Measurements from ENCODE around the gene PPP4R4. TPM values are rescaled to one million over a fixed set of nuclear protein-coding genes. Genes with fewer than 3 reads are reported as not detected.
A peak's percentile ranks its signal among the peaks of the same experiment; 100 is the strongest.

The PPP4R4 gene, protein sequence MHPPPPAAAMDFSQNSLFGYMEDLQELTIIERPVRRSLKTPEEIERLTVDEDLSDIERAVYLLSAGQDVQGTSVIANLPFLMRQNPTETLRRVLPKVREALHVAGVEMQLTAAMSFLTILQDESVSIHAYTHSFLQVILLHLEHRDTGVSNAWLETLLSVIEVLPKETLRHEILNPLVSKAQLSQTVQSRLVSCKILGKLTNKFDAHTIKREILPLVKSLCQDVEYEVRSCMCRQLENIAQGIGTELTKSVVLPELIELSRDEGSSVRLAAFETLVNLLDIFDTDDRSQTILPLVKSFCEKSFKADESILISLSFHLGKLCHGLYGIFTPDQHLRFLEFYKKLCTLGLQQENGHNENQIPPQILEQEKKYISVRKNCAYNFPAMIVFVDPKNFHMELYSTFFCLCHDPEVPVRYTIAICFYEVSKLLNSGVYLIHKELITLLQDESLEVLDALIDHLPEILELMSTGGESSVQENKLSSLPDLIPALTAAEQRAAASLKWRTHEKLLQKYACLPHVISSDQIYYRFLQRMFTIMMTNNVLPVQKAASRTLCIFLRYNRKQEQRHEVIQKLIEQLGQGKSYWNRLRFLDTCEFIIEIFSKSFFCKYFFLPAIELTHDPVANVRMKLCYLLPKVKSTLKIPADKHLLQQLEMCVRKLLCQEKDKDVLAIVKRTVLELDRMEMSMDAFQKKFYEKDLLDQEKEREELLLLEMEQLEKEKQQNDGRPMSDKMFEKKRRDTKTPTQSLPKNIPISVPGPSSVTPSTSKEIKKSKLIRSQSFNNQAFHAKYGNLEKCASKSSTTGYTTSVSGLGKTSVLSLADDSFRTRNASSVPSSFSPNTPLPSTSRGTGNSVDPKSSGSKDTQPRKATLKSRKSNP
- polyA plus RNA-seq (2014; cell fraction: cytosol; rRNA removed): 2.7 and 10.5 TPM in 2 replicates
- 5.9 and 8.7 TPM in 2 replicates for polyA plus RNA-seq (2014; cell fraction: nucleus; rRNA removed)

DNA sequence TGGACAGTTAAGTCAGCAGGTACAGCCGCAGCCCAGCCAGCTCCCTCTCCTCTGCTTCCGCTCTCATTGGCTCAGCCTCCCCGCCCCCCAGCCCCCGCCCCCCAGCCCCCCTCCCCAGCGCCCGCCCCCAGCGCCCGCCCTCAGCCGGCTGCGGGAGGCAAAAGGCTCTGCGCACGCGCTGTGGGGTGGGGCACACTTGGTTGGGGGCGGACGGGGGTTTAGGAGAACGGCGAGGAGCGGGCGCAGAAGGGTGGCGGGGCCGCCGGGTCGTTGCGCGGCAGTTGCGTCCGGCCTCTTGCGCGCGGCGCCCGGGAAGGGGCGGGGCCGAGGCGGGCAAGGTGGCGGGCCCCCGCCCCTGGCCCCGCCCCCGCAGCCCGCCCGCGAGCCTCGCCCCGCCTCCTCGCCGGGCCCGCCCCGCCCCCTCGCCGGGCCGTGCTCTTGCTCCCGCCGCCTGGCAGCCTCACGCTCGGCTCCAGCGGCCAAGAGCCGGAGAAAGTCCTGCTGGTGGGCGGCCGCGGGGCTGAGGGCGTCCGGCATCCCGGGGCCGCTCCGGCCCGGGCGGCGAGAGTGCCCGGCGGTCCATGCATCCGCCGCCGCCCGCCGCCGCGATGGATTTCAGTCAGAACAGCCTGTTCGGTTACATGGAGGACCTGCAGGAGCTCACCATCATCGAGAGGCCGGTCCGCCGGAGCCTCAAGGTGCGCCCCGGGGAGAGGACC lies at the start of gene PPP4R4:
PPP4R4 (plus strand) TSS at position 438 of the 719 bp plus-strand sequence; CDS start at position 582, 144 bp downstream.
- peak; percentile 77 for DNase-seq (ENCODE audit: low spot score)

DNA sequence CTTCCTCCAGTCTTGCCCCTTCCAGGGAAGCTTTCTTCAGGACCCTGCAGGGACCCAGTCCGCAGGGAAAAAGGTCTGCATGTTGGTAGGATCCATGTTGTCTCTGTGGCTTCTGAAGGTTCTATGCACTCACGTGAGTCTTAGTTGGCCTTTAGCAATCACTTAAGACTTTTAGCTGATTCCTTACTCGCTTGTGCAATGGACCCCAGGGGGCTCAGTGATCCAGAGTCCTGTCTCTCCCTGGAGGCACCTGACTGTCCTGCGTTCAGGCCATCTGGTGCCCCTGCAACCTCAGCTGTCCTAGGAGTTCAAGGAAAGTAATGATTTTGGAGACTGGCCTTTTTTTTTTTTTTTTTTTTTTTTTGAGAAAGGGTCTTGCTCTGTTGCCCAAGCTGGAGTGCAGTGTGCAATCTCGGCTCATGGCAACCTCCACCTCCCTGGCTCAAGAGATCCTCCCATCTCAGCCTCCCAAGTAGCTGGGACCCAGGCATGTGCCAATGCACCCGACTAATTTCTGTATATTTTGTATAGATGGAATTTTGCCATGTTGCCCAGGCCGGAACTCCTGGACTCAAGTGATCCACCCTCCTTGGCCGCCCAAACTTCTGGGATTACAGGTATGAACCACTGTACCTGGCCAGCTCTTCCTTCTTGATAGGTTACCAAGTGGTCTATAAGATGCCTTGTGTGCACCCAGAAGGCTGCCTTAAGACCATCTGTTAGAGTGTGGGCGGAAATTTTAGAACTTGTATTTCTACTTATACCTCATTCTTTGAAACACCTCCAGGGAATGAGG lies 49.3 kb upstream of the PPP4R4 start:
- no peak for DNase-seq (ENCODE audit: low spot score)

GRCh38 chr14:94125659-94126418 lies 48.3 kb upstream of the PPP4R4 start:
- DNase-seq (ENCODE audit: low spot score): no peak

DNA sequence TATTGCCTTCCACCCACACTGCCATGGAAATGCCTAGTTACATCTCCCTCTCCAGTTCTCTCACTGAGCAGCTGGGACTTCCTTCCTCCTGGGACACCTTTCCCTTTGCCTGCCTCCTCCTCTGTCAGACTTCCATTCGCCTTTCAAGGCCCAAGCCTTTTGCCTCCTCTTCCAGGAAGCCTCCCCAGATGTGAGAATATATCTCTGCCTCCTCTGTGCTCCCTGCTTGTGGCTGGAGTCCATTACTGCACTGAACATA lies 47.8 kb upstream of the PPP4R4 start:
- no peak for DNase-seq (ENCODE audit: low spot score)

DNA sequence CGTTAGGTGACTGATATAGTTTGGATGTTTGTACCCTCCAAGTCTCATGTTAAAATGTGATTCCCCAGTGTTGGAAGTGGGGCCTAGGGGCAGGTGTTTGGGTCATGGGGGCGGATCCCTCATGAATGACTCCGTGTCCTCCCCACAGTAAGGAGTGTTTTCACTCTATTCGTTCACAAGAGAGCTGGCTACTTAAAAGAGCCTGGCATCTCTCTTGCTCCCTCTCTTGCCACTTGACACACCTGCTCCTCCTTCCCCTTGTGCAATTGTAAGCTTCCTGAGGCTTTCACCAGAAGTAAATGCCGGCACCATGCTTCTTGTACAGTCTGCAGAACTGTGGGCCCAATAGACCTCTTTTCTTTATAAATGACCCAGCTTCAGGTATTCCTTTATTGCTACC lies 47.3 kb upstream of the PPP4R4 start:
- no peak for DNase-seq (ENCODE audit: low spot score)

DNA sequence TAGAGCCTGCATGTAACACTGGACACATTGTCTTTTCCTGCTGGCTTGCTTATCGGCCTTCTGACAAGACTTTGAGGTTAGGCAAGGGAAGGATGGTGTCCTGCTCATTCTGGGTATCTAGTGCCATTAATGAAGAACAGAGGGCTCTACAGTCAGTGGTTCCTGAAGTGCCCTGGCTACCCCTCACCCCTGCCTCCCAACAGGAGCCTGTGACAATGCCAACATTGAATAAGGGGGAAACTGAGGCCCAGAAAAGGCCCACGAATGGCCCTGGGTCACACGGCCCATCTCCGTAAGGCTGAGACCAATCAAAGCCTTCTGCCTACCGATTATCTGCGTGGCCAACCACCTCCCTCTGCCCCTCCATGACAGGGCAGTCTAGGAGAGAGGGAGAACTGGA lies 46.8 kb upstream of the PPP4R4 start:
- no peak for DNase-seq (ENCODE audit: low spot score)

GRCh38 chr14:94128216-94128839 lies 45.8 kb upstream of the PPP4R4 start:
- DNase-seq (ENCODE audit: low spot score): no peak

- DNase-seq (ENCODE audit: low spot score): peak; percentile 69
Observed at GRCh38 chr14:94129111-94129757, 44.9 kb upstream of the PPP4R4 start, which contains the start of gene IFI27L2. TSS of gene IFI27L2 (minus strand) at chr14:94129604. CDS start at chr14:94129564, 40 bp downstream.

DNA sequence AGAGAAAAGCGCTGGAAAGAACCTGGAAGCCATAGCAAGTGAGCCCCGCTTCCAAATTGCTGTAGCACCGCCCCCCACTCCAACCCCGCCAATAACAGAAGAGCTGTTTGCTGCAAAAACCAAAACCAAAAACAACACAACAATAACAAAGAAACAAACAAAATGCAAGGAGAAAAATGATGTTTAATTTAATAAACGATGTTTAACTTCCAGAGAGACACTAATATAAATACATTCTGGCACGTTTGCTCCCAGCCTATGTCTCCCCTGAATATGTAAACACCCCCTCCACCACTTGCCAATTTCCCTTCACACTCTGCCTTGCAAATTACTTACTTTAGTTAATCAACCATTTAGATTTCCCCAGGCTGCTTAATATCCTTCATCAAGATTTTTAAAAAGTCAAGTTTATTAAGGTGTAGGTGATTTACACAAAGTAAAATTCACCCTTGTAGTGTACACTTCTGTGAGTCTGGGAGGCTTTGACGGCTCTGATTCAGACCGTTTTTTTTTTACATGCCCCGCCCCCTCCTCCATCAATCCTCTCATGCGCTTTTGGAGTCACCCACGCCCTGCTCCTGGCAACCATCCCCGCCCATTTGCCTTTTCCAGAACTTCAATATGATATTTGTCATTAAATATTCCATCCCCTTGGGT lies 44.2 kb upstream of the PPP4R4 start:
- no peak for DNase-seq (ENCODE audit: low spot score)

DNA sequence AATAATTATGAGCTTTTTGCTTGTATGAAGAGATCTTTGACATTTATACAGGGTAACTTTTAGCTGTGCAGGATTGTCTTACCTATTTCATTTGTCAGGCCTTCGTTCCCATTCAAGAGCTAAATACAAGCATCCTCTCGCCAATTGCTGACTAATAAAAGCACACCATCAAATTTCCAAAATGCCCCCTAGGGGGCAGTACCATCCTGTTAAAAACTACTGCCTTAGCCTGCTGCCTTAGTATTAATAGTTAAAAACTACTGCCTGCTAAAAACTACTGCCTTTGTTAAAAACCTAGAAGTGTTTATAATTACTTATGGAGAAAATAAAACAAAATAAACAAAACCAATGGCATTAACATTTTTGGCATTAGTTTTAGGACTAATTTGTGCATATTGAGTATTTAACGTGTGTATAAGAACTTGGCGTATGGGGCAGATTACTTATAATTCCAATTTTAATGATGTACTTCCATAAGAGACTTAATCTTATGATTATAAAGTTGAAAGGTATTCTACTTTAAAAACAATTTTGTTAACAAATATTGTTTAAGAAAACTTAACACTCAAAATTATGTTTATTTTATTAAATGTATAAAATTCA lies 41.7 kb upstream of the PPP4R4 start:
- peak; percentile 50 for DNase-seq (ENCODE audit: low spot score)

- DNase-seq (ENCODE audit: low spot score): no peak
Observed at GRCh38 chr14:94135476-94135875, 38.6 kb upstream of the PPP4R4 start.

DNA sequence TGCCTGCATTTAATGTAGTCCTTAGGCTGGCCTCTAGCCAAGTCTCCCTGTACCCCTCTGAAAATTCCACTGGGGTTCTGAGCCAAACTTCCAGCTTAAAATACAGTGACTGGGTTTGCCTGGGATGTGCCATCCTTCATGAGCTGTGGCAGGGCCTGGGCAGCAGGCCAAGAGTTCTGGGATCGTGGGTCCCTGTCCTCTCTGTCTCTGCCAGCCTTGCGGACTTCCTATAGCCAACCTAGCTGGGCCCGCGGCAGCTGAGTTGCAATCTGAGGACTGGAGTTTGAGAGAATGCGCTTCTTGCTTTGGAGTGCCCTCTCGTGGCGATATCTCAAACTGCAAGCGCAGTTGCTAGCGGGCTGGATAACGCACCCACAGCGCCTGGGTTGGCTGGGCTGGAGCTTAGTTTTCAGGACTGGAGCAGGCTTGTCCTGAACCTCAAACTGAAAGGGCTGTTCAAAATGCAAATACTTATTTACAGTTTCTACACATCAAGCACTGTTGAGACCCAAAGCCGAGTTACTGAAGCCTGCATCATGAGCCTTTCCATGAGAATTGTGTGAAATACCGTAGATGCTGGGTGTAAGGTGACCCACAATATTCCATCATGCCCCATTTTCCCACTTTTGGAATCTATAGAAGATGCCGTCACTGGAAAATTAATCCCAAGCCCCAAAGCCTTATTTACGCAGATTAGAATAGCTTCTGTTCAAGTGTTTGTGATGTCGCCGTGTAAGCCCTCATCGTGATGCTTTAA lies 37.4 kb upstream of the PPP4R4 start:
- peak; percentile 68 for DNase-seq (ENCODE audit: low spot score)

DNA sequence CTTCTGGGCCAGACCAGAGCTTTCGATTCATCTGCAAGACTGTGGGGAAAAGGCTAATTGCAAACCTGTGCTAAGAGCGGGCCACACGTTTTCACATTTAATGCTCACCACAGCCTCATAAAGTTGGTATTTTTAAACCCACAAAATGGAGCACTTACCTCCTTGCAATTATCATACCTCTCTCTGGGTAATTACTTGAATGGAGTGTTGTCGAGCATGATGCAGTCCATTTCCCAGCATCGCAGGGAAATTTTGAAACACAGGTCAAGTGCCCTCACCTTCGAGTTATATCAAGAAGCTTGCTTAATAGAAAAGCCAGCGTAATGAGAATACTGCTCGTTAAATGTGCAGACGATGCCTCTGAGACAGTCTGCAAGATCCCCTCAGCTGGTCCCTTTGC lies 35.9 kb upstream of the PPP4R4 start:
- no peak for DNase-seq (ENCODE audit: low spot score)

DNA sequence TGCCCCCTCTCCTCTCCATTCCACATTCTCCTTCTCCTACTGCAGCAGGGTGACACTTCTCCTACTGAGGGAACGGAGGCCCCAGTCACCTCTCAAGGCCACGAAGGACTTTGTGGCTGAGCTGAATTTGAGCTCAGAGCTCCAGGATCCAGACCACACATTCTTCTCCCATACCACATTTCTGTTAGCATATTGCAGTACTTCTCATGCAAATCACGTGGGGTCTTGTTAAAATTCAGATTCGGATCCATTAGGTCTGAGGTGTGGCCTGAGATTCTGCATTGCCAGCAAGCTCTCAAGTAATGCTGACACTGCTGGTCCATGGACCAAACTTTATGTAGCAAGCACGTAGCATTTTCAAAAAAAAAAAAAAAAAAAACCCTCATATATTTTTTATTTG lies 35.1 kb upstream of the PPP4R4 start:
- no peak for DNase-seq (ENCODE audit: low spot score)

DNA sequence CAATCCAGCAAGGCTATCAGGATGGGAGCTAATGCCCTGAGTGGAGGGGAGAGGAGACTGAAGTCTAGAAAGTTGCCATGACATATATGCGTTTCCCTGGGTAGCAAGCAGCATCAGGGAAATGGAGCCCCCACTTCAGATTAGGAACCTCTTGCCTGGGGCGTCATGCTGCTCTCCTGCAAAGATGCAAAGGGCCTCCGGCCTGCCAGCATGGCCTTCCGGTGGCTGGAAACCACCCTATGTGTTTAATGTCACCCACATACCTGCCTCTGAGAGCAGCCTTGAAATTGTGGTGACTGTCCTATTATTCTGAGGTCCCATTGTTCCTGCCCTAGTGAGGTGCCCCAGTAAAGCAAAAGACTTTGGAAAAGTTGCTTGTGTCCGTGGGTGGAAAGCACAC lies 34.7 kb upstream of the PPP4R4 start:
- no peak for DNase-seq (ENCODE audit: low spot score)

GRCh38 chr14:94142247-94142646 lies 31.9 kb upstream of the PPP4R4 start:
- DNase-seq (ENCODE audit: low spot score): no peak

GRCh38 chr14:94142836-94143235 lies 31.3 kb upstream of the PPP4R4 start:
- DNase-seq (ENCODE audit: low spot score): no peak

GRCh38 chr14:94143239-94143638 lies 30.9 kb upstream of the PPP4R4 start:
- DNase-seq (ENCODE audit: low spot score): no peak

Data from SK-N-DZ (cell line).